DND-41 (cell line): Measurements from ENCODE around the gene CD200R1L.

ENCODE experiments used
- ATAC-seq: fragments of 200-7000 bp; cut with Tn5 transposase; 3 replicates; pipeline ENCODE4 v1.9.1; 2021; ENCODE audit warnings: low read depth; ENCODE audit not compliant: insufficient read depth
- DNase-seq: peaks from one replicate; pipeline ENCODE4 v3.0.0-alpha.2; 2020
- H2AFZ ChIP-seq: 2 replicates; pipeline ENCODE4 v1.6.0; 2012; ENCODE audit warnings: low read depth, low read length
- H3K27ac ChIP-seq: 2 replicates; pipeline ENCODE4 v1.5.1; 2012; ENCODE audit warnings: low read length, inconsistent platforms
- H3K27me3 ChIP-seq: fragments of 200-600 bp; sonication (generic); 2 replicates; pipeline ENCODE4 v1.6.0; 2012; ENCODE audit warnings: low read length, mild to moderate bottlenecking, inconsistent platforms; ENCODE audit not compliant: insufficient read depth, poor library complexity
- H3K36me3 ChIP-seq: 2 replicates; pipeline ENCODE4 v1.5.1; 2012; ENCODE audit warnings: low read length, inconsistent platforms; ENCODE audit not compliant: insufficient read depth
- H3K4me1 ChIP-seq: 2 replicates; pipeline ENCODE4 v1.5.1; 2012; ENCODE audit warnings: mild to moderate bottlenecking, low read length; ENCODE audit not compliant: insufficient read depth
- H3K4me2 ChIP-seq: 2 replicates; pipeline ENCODE4 v1.6.0; 2012; ENCODE audit warnings: mild to moderate bottlenecking, moderate library complexity, low read length, inconsistent platforms; ENCODE audit not compliant: insufficient read depth
- H3K4me3 ChIP-seq, 2 experiments: fragments of 200-600 bp in 1 of 2; shearing (Covaris generic) in 1 of 2; 2 replicates each; pipeline ENCODE4 v1.5.1; 2012 to 2016; ENCODE audit warnings: inconsistent platforms in 2 of 2, low read length in 2 of 2, mild to moderate bottlenecking in 2 of 2, low read depth in 1 of 2, moderate library complexity in 1 of 2
- H3K79me2 ChIP-seq: 2 replicates; pipeline ENCODE4 v1.6.0; 2012; ENCODE audit warnings: low read length, inconsistent platforms; ENCODE audit not compliant: insufficient read depth
- H3K9ac ChIP-seq: 2 replicates; pipeline ENCODE4 v1.6.0; 2012; ENCODE audit warnings: low read depth, mild to moderate bottlenecking, inconsistent platforms, low read length, moderate library complexity
- H3K9me3 ChIP-seq: 2 replicates; pipeline ENCODE4 v1.5.1; 2012; ENCODE audit warnings: low read length, moderate library complexity, mild to moderate bottlenecking, inconsistent platforms; ENCODE audit not compliant: insufficient read depth, severe bottlenecking
- H4K20me1 ChIP-seq: 2 replicates; pipeline ENCODE4 v1.6.0; 2012; ENCODE audit warnings: low read length; ENCODE audit not compliant: insufficient read depth
- CTCF ChIP-seq: IDR thresholded peaks from 2 replicates; pipeline ENCODE4 v1.5.1; 2012; ENCODE audit warnings: borderline replicate concordance, low read length, moderate library complexity, mild to moderate bottlenecking; ENCODE audit not compliant: poor library complexity, severe bottlenecking; ENCODE audit errors: extremely low read depth
- EZH2 ChIP-seq: IDR thresholded peaks from 3 replicates; pipeline ENCODE4 v1.6.1; 2012; ENCODE audit warnings: borderline replicate concordance, low read depth, mild to moderate bottlenecking, moderate library complexity, low read length, inconsistent platforms; ENCODE audit not compliant: severe bottlenecking

CD200R1L gene

GRCh38 chr3:112822064-112823055, 24.3 kb downstream of the CD200R1L start:
- Histone ChIP-seq H3K79me2 (no peaks in the 10 kb centered on the region), H2AFZ (no peak overlapping the region), H4K20me1 (no peaks in the 10 kb centered on the region), H3K9ac (no peak overlapping the region), H3K36me3 (no peaks in the 10 kb centered on the region), H3K4me2 (no peak overlapping the region), H3K4me1 (no peaks in the 10 kb centered on the region), H3K4me3 (no peak overlapping the region), H3K27ac (no peak overlapping the region), H3K9me3 (no peaks in the 10 kb centered on the region), H3K27me3 (no peaks in the 10 kb centered on the region)
- TF ChIP-seq CTCF (no peak), EZH2 (no peak)
- DNase-seq (no peak), ATAC-seq (no peak)

GRCh38 chr3:112818289-112818688, 28.4 kb downstream of the CD200R1L start:
- Histone ChIP-seq H3K9me3 (no peaks in the 10 kb centered on the region), H3K4me2 (no peak overlapping the region), H3K79me2 (no peaks in the 10 kb centered on the region), H3K9ac (no peak overlapping the region), H3K36me3 (no peaks in the 10 kb centered on the region), H4K20me1 (no peaks in the 10 kb centered on the region), H3K27me3 (no peaks in the 10 kb centered on the region), H3K27ac (no peak overlapping the region), H3K4me1 (no peaks in the 10 kb centered on the region), H2AFZ (no peak overlapping the region), H3K4me3 (no peak overlapping the region)
- TF ChIP-seq CTCF (no peak), EZH2 (no peak)
- DNase-seq (no peak), ATAC-seq (no peak)

- H3K79me2 ChIP-seq, result no peaks in the 10 kb centered on the region
- H3K27ac ChIP-seq, result no peak overlapping the region
- ATAC-seq (no peak), DNase-seq (no peak)
- no peak overlapping the region for H3K9ac ChIP-seq
- H3K9me3 ChIP-seq, result no peaks in the 10 kb centered on the region
- H3K4me1 ChIP-seq, result no peaks in the 10 kb centered on the region
- H3K4me3 ChIP-seq, result no peak overlapping the region
- no peak overlapping the region for H2AFZ ChIP-seq
- H4K20me1 ChIP-seq, result no peaks in the 10 kb centered on the region
- no peaks in the 10 kb centered on the region for H3K27me3 ChIP-seq
- H3K4me2 ChIP-seq, result no peak overlapping the region
- no peak for TF ChIP-seq EZH2
- TF ChIP-seq CTCF, result no peak
- H3K36me3 ChIP-seq, result no peaks in the 10 kb centered on the region
These were observed 28.9 kb downstream of the CD200R1L start for GRCh38 chr3:112817797-112818196.
